Sigmoid colon (tissue), 7 donors: Measurements from ENCODE around the gene CACNA1C. TPM values are rescaled to one million over a fixed set of nuclear protein-coding genes. Genes with fewer than 3 reads are reported as not detected.

Experiments used
- DNase-seq: peaks from one replicate; pipeline ENCODE4 v3.0.0-alpha.2; 2019
- H3K27ac ChIP-seq, 4 donors: fragments of 200-600 bp; sonication (generic); one replicate each; pipeline ENCODE4 v1.5.1; 2016 to 2019; ENCODE audit warnings: mild to moderate bottlenecking in 1 of 4
- H3K27me3 ChIP-seq, 3 donors: fragments of 200-600 bp; sonication (generic); one replicate each; pipeline ENCODE4 v1.5.1; 2019; ENCODE audit warnings: mild to moderate bottlenecking in 1 of 3
- H3K36me3 ChIP-seq, 4 donors: fragments of 200-600 bp; sonication (generic); one replicate each; pipeline ENCODE4 v1.5.1; 2016 to 2019
- H3K4me1 ChIP-seq, 4 donors: fragments of 200-600 bp; sonication (generic); one replicate each; pipeline ENCODE4 v1.5.1; 2017 to 2019
- H3K4me3 ChIP-seq, 4 donors: fragments of 200-600 bp; sonication (generic); one replicate each; pipeline ENCODE4 v1.5.1; 2017 to 2019; ENCODE audit warnings: mild to moderate bottlenecking in 2 of 4, moderate library complexity in 1 of 4
- H3K9me3 ChIP-seq, 4 donors: fragments of 200-600 bp in 3 of 4; sonication (generic) in 3 of 4; one replicate each; pipeline versions ENCODE4 v1.5.1 to v1.6.1; 2013 to 2019
- CTCF ChIP-seq, 4 experiments: fragments of 450-650 bp in 3 of 4; fragments of 200-600 bp in 1 of 4; IDR thresholded peaks; one replicate each; pipeline ENCODE4 v1.5.1; 2016 to 2019; ENCODE audit warnings: antibody characterized with exemption in 4 of 4, mild to moderate bottlenecking in 3 of 4, moderate library complexity in 2 of 4
- EP300 ChIP-seq, 4 donors: sonication (generic); formaldehyde crosslinking; IDR thresholded peaks; one replicate each; pipeline ENCODE4 v1.6.1; 2017; ENCODE audit warnings: antibody characterized with exemption in 4 of 4
- POLR2A ChIP-seq, 2 donors: fragments of 450-650 bp; IDR thresholded peaks; one replicate each; pipeline ENCODE4 v1.6.1; 2016; ENCODE audit warnings: antibody characterized with exemption in 2 of 2, mild to moderate bottlenecking in 2 of 2, moderate library complexity in 2 of 2
- POLR2AphosphoS5 ChIP-seq, 4 donors: sonication (generic); formaldehyde crosslinking; IDR thresholded peaks; one replicate each; pipeline ENCODE4 v1.6.1; 2017; ENCODE audit warnings: antibody characterized with exemption in 4 of 4
- WGBS, 2 donors: extraction: QIAGEN DNeasy Blood & Tissue Kit; methylation state at CpG; one replicate each; pipeline ENCODE4 v1.1.7; 2013; 5-methylcytosine and 5-hydroxymethylcytosine counted together
- intact Hi-C: fragments of 100-400 bp; cut with DNase I; formaldehyde crosslinking; loops from one replicate; pipeline ENCODE4 v1.15.1; 2023
- polyA plus RNA-seq, 3 donors: library from polyadenylated mRNA; stranded (reverse); fragments of 200-250 nt; gene quantifications; one replicate each; pipeline ENCODE4 v1.2.3, GENCODE V29; 2013
- total RNA-seq, 4 donors: library from RNA; depleted of rRNA; stranded (reverse); fragments of >200 nt; gene quantifications; one replicate each; pipeline ENCODE4 v1.1.0, GENCODE V29; 2016
- donor health status: healthy with polysubstance abuse.
- donor health status: Bipolar disorder and iron deficiency.
- donor health status: healthy.

CACNA1C gene
- total and polyA plus RNA-seq, 7 donors, result 0.46 to 213 (median 62.0) TPM

- TF ChIP-seq EP300 (IDR thresholded peaks at IDR 0.05) (no peak), CTCF (IDR thresholded peaks at IDR 0.05) (no peak), POLR2A (IDR thresholded peaks at IDR 0.05) (no peak), POLR2AphosphoS5 (IDR thresholded peaks at IDR 0.05) (no peak)
- WGBS, 2 donors, result 55 to 60% methylated on average over 14 of the region's 14 CpGs
- Histone ChIP-seq H3K4me3 (peak overlapping the region in 3 of 4 donors; percentile 24 to 32 (median 27)), H3K36me3 (peaks cover 26 to 63% (median 41%) of the 10 kb centered on the region in 4 donors), H3K27ac (no peak overlapping the region), H3K4me1 (peaks cover 0 to 8% (median 0%) of the 10 kb centered on the region in 4 donors), H3K27me3 (no peaks in the 10 kb centered on the region), H3K9me3 (no peaks in the 10 kb centered on the region)
- intact Hi-C loops, result no loop called here
- DNase-seq, result no peak
Observed at GRCh38 chr12:2690348-2691005, 637.7 kb downstream of the CACNA1C start.

GRCh38 chr12:2691006-2691344 is 638.2 kb downstream of the CACNA1C start:
- peaks cover 0 to 8% (median 0%) of the 10 kb centered on the region in 4 donors for H3K4me1 ChIP-seq
- H3K36me3 ChIP-seq, result peaks cover 26 to 58% (median 37%) of the 10 kb centered on the region in 4 donors
- no peak overlapping the region for H3K27ac ChIP-seq
- 6 to 7% methylated on average over 28 of the region's 28 CpGs for WGBS, 2 donors
- DNase-seq, result no peak
- intact Hi-C loops, result no loop called here
- no peaks in the 10 kb centered on the region for H3K9me3 ChIP-seq
- no peak for TF ChIP-seq CTCF (IDR thresholded peaks at IDR 0.05)
- no peak for TF ChIP-seq EP300 (IDR thresholded peaks at IDR 0.05)
- no peak for TF ChIP-seq POLR2AphosphoS5 (IDR thresholded peaks at IDR 0.05)
- TF ChIP-seq POLR2A (IDR thresholded peaks at IDR 0.05), result no peak
- peak overlapping the region in 3 of 4 donors; percentile 24 to 32 (median 27) for H3K4me3 ChIP-seq
- H3K27me3 ChIP-seq, result no peaks in the 10 kb centered on the region

GRCh38 chr12:2691345-2692071 is 638.7 kb downstream of the CACNA1C start:
- intact Hi-C loops, result no loop called here
- H3K27ac ChIP-seq, result no peak overlapping the region
- peak overlapping the region in 3 of 4 donors; percentile 24 to 32 (median 27) for H3K4me3 ChIP-seq

GRCh38 chr12:2692080-2692479 is 639.3 kb downstream of the CACNA1C start:
- H3K4me3 ChIP-seq, result peak overlapping the region in 1 of 4 donors; percentile 27
- intact Hi-C loops, result no loop called here

More at GRCh38 chr12:2691345-2692071, 638.7 kb downstream of the CACNA1C start:
- Histone ChIP-seq H3K4me1 (peaks cover 0 to 8% (median 0%) of the 10 kb centered on the region in 4 donors), H3K27me3 (no peaks in the 10 kb centered on the region), H3K36me3 (peaks cover 22 to 52% (median 32%) of the 10 kb centered on the region in 4 donors), H3K9me3 (no peaks in the 10 kb centered on the region)
- WGBS, 2 donors, result 1 to 8% methylated on average over 62 of the region's 62 CpGs
- TF ChIP-seq CTCF (IDR thresholded peaks at IDR 0.05), result no peak
- DNase-seq, result no peak

More at GRCh38 chr12:2692080-2692479, 639.3 kb downstream of the CACNA1C start:
- peaks cover 0 to 8% (median 0%) of the 10 kb centered on the region in 4 donors for H3K4me1 ChIP-seq
- TF ChIP-seq CTCF (IDR thresholded peaks at IDR 0.05) (no peak), POLR2AphosphoS5 (IDR thresholded peaks at IDR 0.05) (no peak), EP300 (IDR thresholded peaks at IDR 0.05) (no peak), POLR2A (IDR thresholded peaks at IDR 0.05) (no peak)
- H3K27me3 ChIP-seq, result no peaks in the 10 kb centered on the region
- H3K27ac ChIP-seq, result no peak overlapping the region
- 43 to 58% methylated on average over 13 of the region's 13 CpGs for WGBS, 2 donors
- H3K36me3 ChIP-seq, result peaks cover 16 to 47% (median 29%) of the 10 kb centered on the region in 4 donors
- H3K9me3 ChIP-seq, result no peaks in the 10 kb centered on the region
- no peak for DNase-seq
